ENCODE measurements around the gene KCNC4.

GRCh38 chr1:110223581-110223980 is 13.5 kb downstream of the KCNC4 start:
- TF ChIP-seq KDM5A (IDR thresholded peaks at IDR 0.05): no peak
- no peak for TF ChIP-seq SMC3 (IDR thresholded peaks at IDR 0.05)
- TF ChIP-seq NR3C1 (IDR thresholded peaks at IDR 0.05): no peak
- TF ChIP-seq, protein P1, sequence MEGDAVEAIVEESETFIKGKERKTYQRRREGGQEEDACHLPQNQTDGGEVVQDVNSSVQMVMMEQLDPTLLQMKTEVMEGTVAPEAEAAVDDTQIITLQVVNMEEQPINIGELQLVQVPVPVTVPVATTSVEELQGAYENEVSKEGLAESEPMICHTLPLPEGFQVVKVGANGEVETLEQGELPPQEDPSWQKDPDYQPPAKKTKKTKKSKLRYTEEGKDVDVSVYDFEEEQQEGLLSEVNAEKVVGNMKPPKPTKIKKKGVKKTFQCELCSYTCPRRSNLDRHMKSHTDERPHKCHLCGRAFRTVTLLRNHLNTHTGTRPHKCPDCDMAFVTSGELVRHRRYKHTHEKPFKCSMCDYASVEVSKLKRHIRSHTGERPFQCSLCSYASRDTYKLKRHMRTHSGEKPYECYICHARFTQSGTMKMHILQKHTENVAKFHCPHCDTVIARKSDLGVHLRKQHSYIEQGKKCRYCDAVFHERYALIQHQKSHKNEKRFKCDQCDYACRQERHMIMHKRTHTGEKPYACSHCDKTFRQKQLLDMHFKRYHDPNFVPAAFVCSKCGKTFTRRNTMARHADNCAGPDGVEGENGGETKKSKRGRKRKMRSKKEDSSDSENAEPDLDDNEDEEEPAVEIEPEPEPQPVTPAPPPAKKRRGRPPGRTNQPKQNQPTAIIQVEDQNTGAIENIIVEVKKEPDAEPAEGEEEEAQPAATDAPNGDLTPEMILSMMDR (IDR thresholded peaks at IDR 0.05): no peak
- TF ChIP-seq SREBF2 (IDR thresholded peaks at IDR 0.05): no peak
- TF ChIP-seq, protein P2, sequence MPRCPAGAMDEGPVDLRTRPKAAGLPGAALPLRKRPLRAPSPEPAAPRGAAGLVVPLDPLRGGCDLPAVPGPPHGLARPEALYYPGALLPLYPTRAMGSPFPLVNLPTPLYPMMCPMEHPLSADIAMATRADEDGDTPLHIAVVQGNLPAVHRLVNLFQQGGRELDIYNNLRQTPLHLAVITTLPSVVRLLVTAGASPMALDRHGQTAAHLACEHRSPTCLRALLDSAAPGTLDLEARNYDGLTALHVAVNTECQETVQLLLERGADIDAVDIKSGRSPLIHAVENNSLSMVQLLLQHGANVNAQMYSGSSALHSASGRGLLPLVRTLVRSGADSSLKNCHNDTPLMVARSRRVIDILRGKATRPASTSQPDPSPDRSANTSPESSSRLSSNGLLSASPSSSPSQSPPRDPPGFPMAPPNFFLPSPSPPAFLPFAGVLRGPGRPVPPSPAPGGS (IDR thresholded peaks at IDR 0.05): no peak
- no peak for TF ChIP-seq KDM1A (IDR thresholded peaks at IDR 0.05; ENCODE audit: low read depth)

All from A549 (cell line).